ENCODE data around the gene COX8C.

DNA sequence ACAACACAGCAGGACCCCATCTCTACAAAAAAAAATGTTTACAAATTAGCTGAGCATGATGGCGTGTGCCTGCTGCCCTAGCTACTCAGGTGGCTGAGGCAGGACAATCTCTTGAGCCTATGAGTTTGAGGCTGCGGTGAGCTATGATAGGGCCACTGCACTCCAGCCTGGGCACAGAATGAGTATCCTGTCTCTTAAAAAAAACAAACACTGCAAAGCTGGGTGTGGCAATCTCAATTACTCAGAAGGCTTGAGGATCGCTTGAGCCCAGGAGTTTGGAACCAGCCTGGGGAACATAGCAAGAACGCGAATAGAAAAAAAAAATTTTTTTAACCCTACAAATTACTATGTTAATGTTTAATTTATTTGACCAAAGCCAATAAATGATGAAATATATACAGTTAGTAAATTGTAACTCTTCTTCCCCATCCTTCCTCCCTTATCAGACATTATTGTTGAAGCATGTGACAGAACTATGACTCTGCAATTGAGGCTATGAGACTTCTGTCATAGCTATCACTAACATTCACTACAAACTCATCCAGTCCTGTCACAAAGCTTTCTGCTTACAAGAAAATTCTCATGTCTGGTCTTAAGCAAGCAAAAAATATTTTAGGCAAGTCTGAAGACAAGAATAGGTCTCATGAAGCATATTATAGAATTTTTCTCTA is 23.9 kb upstream of the COX8C start:
- TF ChIP-seq CTCF (tag by site-specific recombination; IDR thresholded peaks at IDR 0.05) (no peak), ZNF571 (tag by site-specific recombination; IDR thresholded peaks at IDR 0.05) (no peak)

Measured in HEK293 (cell line).